T-cell (primary cell): Measurements from ENCODE around the gene RPTOR. TPM values are rescaled to one million over a fixed set of nuclear protein-coding genes. Genes with fewer than 3 reads are reported as not detected.
A peak's percentile ranks its signal among the peaks of the same experiment; 100 is the strongest.

Experiments used
- ATAC-seq, 4 experiments: fragments of 200-7000 bp in 3 of 4; fragments of 150-1000 bp in 1 of 4; cut with Tn5 transposase; replicated peaks in 1 of 4; 1 replicate in 3 of 4; 2 replicates in 1 of 4; pipeline ENCODE4 v1.10.0; 2021; ENCODE audit warnings: moderate library complexity in 3 of 4, mild to moderate bottlenecking in 2 of 4, moderate number of reproducible peaks in 1 of 4
- CTCF ChIA-PET, 2 donors: fragments of 300-600 bp; sonication (Branson Sonifier 250); formaldehyde crosslinking; loops; one replicate each; lab custom pipeline; 2022; ENCODE audit warnings: antibody characterized with exemption in 2 of 2; lab: Charles Lee
- POLR2A ChIA-PET, 2 donors: fragments of 300-600 bp; sonication (Branson Sonifier 250); formaldehyde crosslinking; loops; one replicate each; lab custom pipeline; 2022; ENCODE audit warnings: antibody characterized with exemption in 2 of 2; lab: Charles Lee
- DNase-seq, 35 experiments: peaks; one replicate each; pipeline versions ENCODE4 v3.0.0 to v3.0.0-alpha.2; 2013 to 2023
- H3K27ac ChIP-seq: one replicate; pipeline ENCODE4 v1.5.1; 2013; ENCODE audit warnings: low read length
- H3K27me3 ChIP-seq, 2 experiments: replicated peaks in 1 of 2; 1 replicate in 1 of 2; 2 replicates in 1 of 2; pipeline versions ENCODE4 v1.6.1 to v1.7.0; 2013; ENCODE audit warnings: low read length in 1 of 2, mixed read lengths in 1 of 2; ENCODE audit not compliant: control insufficient read depth in 2 of 2, insufficient read depth in 2 of 2; ENCODE audit errors: extremely low read depth in 1 of 2
- H3K36me3 ChIP-seq, 2 donors: 1 replicate in 1 of 2; 2 replicates in 1 of 2; pipeline versions ENCODE4 v1.6.1 to v1.7.0; 2013; ENCODE audit warnings: low read length in 1 of 2; ENCODE audit not compliant: control insufficient read depth in 2 of 2, insufficient read depth in 1 of 2; ENCODE audit errors: extremely low read depth in 1 of 2
- H3K4me1 ChIP-seq, 2 experiments: 1 replicate in 1 of 2; 2 replicates in 1 of 2; pipeline versions ENCODE4 v1.6.1 to v1.7.0; 2013; ENCODE audit warnings: low read length in 2 of 2, mixed read lengths in 1 of 2; ENCODE audit not compliant: insufficient read depth in 2 of 2, control insufficient read depth in 1 of 2; ENCODE audit errors: extremely low read depth in 1 of 2
- H3K4me3 ChIP-seq, 2 donors: 1 replicate in 1 of 2; 2 replicates in 1 of 2; pipeline versions ENCODE4 v1.5.1 to v1.7.0; 2013; ENCODE audit warnings: mild to moderate bottlenecking in 2 of 2, low read length in 1 of 2, moderate library complexity in 1 of 2; ENCODE audit not compliant: control insufficient read depth in 1 of 2; ENCODE audit errors: extremely low read depth in 1 of 2
- H3K9me3 ChIP-seq: 2 replicates; pipeline ENCODE4 v1.7.0; 2013
- H3K27ac Mint-ChIP-seq, 2 donors: one replicate each; pipeline ENCODE4 v1.8.0; 2020 to 2021; ENCODE audit warnings: mild to moderate bottlenecking in 2 of 2, mixed read lengths in 2 of 2
- H3K27me3 Mint-ChIP-seq, 2 donors: one replicate each; pipeline ENCODE4 v1.8.0; 2021 to 2022; ENCODE audit warnings: mixed read lengths in 2 of 2
- H3K36me3 Mint-ChIP-seq: one replicate; pipeline ENCODE4 v1.8.0; 2021; ENCODE audit warnings: mixed read lengths
- H3K4me1 Mint-ChIP-seq, 3 donors: one replicate each; pipeline ENCODE4 v1.8.0; 2020 to 2022; ENCODE audit warnings: mixed read lengths in 3 of 3, mild to moderate bottlenecking in 1 of 3
- H3K4me3 Mint-ChIP-seq, 3 donors: one replicate each; pipeline ENCODE4 v1.8.0; 2020 to 2022; ENCODE audit warnings: mild to moderate bottlenecking in 3 of 3, mixed read lengths in 3 of 3, moderate library complexity in 3 of 3
- H3K9me3 Mint-ChIP-seq, 3 donors: one replicate each; pipeline ENCODE4 v1.8.0; 2020 to 2022; ENCODE audit warnings: mixed read lengths in 3 of 3
- whole genome bisulfite sequencing: methylation state at CpG from one replicate; pipeline ENCODE4 v1.1.5; 2013; ENCODE audit warnings: missing lambda C conversion rate; ENCODE audit not compliant: insufficient coverage; 5-methylcytosine and 5-hydroxymethylcytosine counted together
- total RNA-seq, 35 experiments: library from RNA in 6 of 35; stranded (reverse) in 6 of 35; fragments of 120-200 nt in 1 of 35; gene quantifications; one replicate each; pipeline versions ENCODE4 v1.2.1 to v1.2.4 and lab custom pipeline; 2013 to 2026

Gene RPTOR
- total RNA-seq, 5 donors from 2014 or later (not counting 1 experiment from before 2014, with no cell fraction given) = 59.4 to 76.8 (median 71.4) TPM

DNA sequence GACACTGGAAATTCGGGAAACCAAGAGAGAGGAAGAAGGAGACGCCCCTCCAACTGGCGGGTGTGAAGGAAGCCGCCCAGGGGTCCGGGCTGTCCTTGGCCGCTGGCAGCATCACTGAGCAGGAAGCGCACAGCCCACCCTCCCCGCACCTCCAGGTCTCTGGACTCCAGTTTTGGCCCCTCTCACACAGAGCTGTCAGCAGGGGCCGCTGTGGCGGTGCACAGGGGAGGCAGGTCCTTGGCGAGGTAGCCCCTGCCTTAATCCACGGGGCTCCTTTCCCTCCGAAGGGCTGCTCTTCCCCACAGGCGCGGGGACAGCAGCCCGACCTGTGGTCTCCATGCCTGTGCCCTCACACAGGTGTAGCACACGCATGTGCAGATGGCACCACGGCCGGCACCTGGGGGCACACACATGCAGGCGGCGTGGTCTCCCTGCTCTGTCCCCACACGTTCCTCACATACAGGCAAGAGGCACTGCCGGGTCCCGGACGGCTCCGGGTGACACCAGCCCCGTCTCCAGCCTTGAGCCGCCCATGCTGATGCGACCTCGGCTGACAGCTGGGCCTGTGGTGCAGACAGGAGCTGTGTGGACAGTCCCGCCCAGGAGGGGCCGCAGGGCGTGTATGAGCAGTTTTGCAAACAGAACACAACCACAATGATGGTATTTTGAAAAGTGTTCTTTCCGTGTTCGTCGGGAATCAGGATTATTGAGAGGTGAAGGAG, 420.4 kb downstream of the RPTOR start:
- peaks cover 0 to 10% of the 10 kb centered on the region in 2 experiments for H3K4me1 ChIP-seq
- peak overlapping the region in 1 of 2 donors; percentile 15 for H3K27ac Mint-ChIP-seq
- no peak overlapping the region for H3K4me3 Mint-ChIP-seq
- no peak for ATAC-seq
- peaks cover 10% of the 10 kb centered on the region for H3K36me3 Mint-ChIP-seq
- ChIA-PET CTCF (no interaction called here), POLR2A (no interaction called here)
- no peaks in the 10 kb centered on the region for H3K27me3 Mint-ChIP-seq
- no peak overlapping the region for H3K4me3 ChIP-seq
- H3K27ac ChIP-seq = no peak overlapping the region
- peaks cover 8 to 29% of the 10 kb centered on the region in 2 donors for H3K36me3 ChIP-seq
- no peaks in the 10 kb centered on the region for H3K9me3 ChIP-seq
- no peaks in the 10 kb centered on the region for H3K9me3 Mint-ChIP-seq
- no peak for DNase-seq
- H3K4me1 Mint-ChIP-seq = peaks cover 0 to 4% (median 1%) of the 10 kb centered on the region in 3 donors
- H3K27me3 ChIP-seq = no peaks in the 10 kb centered on the region
- WGBS = 95% methylated on average over 28 of the region's 36 CpGs

DNA sequence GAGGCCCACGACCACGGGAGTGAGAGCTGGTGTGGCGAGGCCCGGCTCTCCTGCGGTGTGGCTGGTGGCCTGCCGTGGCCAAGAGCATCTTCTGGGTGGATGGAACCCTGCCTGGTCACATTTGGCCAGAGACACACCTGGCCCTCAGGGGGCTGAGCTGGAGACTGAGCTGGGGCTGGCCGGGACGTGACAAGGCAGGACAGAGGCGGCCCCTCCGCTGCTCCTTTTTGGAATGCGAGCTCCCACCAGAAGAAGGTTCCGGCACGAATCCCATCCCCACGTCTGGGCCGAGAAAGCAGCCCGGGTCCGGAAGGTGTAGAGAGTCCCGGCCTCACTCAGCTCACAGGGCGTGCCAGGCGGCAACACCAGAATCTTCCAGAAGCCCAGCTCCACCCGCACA, 421.0 kb downstream of the RPTOR start:
- DNase-seq (no peak), ATAC-seq (no peak)
- no peak overlapping the region for H3K27ac ChIP-seq
- peaks cover 0 to 16% of the 10 kb centered on the region in 2 experiments for H3K4me1 ChIP-seq
- WGBS = 95% methylated on average over 21 of the region's 21 CpGs
- H3K36me3 ChIP-seq = peaks cover 6 to 24% of the 10 kb centered on the region in 2 donors
- no peaks in the 10 kb centered on the region for H3K9me3 ChIP-seq
- Mint-ChIP-seq H3K36me3 (peaks cover 10% of the 10 kb centered on the region), H3K27me3 (no peaks in the 10 kb centered on the region), H3K4me1 (peaks cover 4 to 9% (median 6%) of the 10 kb centered on the region in 3 donors), H3K4me3 (no peak overlapping the region), H3K9me3 (no peaks in the 10 kb centered on the region), H3K27ac (peak overlapping the region in 1 of 2 donors; percentile 15)
- no peak overlapping the region for H3K4me3 ChIP-seq
- peaks cover 0 to 2% of the 10 kb centered on the region in 2 experiments for H3K27me3 ChIP-seq
- CTCF ChIA-PET = no interaction called here
- POLR2A ChIA-PET = no interaction called here

DNA sequence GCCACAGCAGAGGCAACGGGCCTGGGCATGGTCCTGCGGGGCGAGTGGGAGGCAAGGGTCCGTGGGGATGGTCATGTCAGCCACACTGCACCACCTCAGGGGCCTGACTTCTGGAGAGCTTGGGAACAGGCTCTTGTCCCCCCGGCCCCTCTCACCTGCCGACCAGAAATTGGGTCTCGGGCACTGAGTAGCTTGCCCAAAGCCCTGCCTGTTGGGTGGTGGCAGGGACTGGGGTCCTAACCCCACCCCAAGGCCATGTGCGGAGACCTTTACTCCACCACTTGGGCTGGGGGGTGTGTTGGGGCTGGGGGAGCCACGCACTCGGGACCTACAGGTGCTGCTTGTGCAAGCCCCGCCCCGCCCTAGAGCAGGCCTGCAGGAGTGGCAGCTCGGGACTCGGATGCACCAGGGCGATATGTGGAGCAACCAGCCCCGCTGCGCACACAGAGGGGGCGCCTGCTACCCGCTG, 422.8 kb downstream of the RPTOR start:
- POLR2A ChIA-PET = no interaction called here
- CTCF ChIA-PET = no interaction called here
- H3K27me3 Mint-ChIP-seq = no peaks in the 10 kb centered on the region
- peaks cover 6 to 18% of the 10 kb centered on the region in 2 donors for H3K36me3 ChIP-seq
- no peak overlapping the region for H3K27ac Mint-ChIP-seq
- no peaks in the 10 kb centered on the region for H3K9me3 Mint-ChIP-seq
- 98% methylated on average over 13 of the region's 19 CpGs for WGBS
- H3K4me3 Mint-ChIP-seq = no peak overlapping the region
- H3K36me3 Mint-ChIP-seq = peaks cover 10% of the 10 kb centered on the region
- no peak for ATAC-seq
- peaks cover 0 to 19% of the 10 kb centered on the region in 2 experiments for H3K27me3 ChIP-seq
- no peak for DNase-seq
- H3K4me1 ChIP-seq = peaks cover 0 to 27% of the 10 kb centered on the region in 2 experiments
- peaks cover 5 to 11% (median 6%) of the 10 kb centered on the region in 3 donors for H3K4me1 Mint-ChIP-seq
- no peak overlapping the region for H3K4me3 ChIP-seq
- H3K27ac ChIP-seq = no peak overlapping the region
- no peaks in the 10 kb centered on the region for H3K9me3 ChIP-seq

DNA sequence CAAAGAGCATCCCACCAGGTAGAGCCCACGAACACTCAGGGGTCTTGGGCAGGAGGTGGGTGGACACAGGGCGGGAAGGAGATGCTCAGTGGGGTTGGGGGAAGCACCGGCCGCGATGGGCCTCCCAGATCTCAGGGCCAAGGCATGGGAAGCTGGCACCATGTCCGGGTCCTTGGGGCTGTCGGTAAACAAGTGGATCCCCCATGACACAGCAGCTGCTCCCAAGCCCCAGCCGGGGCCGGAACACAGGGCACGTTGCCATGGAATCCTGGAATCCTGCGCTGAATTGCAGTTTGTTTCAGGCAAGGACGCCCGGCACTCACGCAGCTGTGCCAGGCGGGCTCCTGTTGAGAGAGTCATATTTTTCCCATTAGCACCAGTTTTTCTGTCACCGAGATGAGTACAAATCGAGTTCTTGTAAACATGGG, 424.0 kb downstream of the RPTOR start:
- no peaks in the 10 kb centered on the region for H3K27me3 Mint-ChIP-seq
- WGBS = 92% methylated on average over 15 of the region's 17 CpGs
- H3K9me3 Mint-ChIP-seq = no peaks in the 10 kb centered on the region
- Histone ChIP-seq H3K27ac (no peak overlapping the region), H3K4me3 (no peak overlapping the region), H3K4me1 (peaks cover 0 to 27% of the 10 kb centered on the region in 2 experiments), H3K36me3 (peaks cover 6 to 18% of the 10 kb centered on the region in 2 donors), H3K9me3 (no peaks in the 10 kb centered on the region), H3K27me3 (peaks cover 0 to 23% of the 10 kb centered on the region in 2 experiments)
- H3K4me3 Mint-ChIP-seq = no peak overlapping the region
- peaks cover 10% of the 10 kb centered on the region for H3K36me3 Mint-ChIP-seq
- POLR2A ChIA-PET = no interaction called here
- DNase-seq (no peak), ATAC-seq (no peak)
- H3K4me1 Mint-ChIP-seq = peaks cover 5 to 11% (median 6%) of the 10 kb centered on the region in 3 donors
- H3K27ac Mint-ChIP-seq = peak overlapping the region; percentile 55 to 73
- CTCF ChIA-PET = interaction anchor here in 1 of 2 donors (0.7 kb wide), 1 partner anchor 769 kb away, joined by 4 read pairs; no protein-coding TSS in a partner anchor

DNA sequence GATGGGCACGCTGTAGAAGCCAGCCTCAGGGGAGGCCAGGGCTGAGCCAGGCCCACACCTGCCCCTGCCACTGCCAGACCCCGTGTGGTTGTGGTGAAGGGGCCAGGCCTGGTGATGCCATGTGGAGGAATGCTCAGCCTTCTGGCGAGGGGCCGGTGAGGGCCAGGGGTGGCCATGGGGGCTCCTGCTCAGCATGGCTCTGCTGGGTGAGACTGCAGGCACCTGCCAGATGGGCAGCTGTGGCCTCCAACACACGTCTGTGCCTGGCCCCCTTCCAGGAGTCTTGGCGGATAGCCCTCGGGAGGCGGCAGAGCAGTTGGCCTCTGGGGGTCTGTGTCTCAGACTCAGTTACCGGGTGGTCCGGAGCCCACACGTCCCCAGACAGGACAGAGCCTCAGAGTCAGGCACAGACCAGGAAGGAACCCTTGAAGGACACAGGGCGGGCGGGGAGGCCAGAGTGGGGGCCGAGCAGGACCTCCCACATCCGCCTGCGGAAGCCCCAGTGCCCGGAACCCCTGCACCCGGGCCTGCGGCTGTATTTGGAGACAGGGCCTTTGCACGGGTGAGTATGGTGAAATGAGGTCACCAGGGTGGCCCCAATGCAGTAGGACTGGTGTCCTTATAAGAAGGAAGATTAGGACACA, 424.5 kb downstream of the RPTOR start:
- no peak for ATAC-seq
- H3K36me3 Mint-ChIP-seq = peaks cover 10% of the 10 kb centered on the region
- no peak overlapping the region for H3K27ac ChIP-seq

DNA sequence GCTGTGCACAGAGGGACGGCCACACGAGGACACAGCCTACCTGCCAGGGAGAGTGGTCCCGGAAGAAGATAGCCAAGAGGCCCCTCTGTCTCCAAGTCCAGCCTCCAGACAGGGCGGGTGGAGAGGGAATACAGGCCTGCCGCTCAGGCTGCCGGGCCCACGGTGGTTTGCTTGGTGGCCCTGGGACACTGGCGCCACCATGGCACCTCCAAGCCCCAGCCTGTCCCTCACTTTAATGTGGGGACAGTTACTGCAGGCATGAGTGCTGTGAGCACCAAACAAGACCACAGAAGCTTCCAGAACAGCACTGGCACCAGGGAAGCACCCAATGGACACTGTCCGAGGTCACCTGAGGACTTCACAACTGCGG, 425.0 kb downstream of the RPTOR start:
- no peak overlapping the region for H3K27ac Mint-ChIP-seq

More for the DNA sequence above, 424.5 kb downstream of the RPTOR start:
- H3K4me3 Mint-ChIP-seq = no peak overlapping the region
- Histone ChIP-seq H3K4me3 (no peak overlapping the region), H3K27me3 (peaks cover 0 to 25% of the 10 kb centered on the region in 2 experiments), H3K36me3 (peaks cover 6 to 17% of the 10 kb centered on the region in 2 donors), H3K4me1 (peaks cover 0 to 27% of the 10 kb centered on the region in 2 experiments), H3K9me3 (no peaks in the 10 kb centered on the region)
- H3K27me3 Mint-ChIP-seq = no peaks in the 10 kb centered on the region
- no peak for DNase-seq
- H3K9me3 Mint-ChIP-seq = no peaks in the 10 kb centered on the region
- H3K4me1 Mint-ChIP-seq = peaks cover 5 to 11% (median 6%) of the 10 kb centered on the region in 3 donors
- ChIA-PET POLR2A (no interaction called here), CTCF (no interaction called here)
- WGBS = 60% methylated on average over 18 of the region's 20 CpGs
- H3K27ac Mint-ChIP-seq = peak overlapping the region; percentile 55 to 73

More for the DNA sequence above, 425.0 kb downstream of the RPTOR start:
- CTCF ChIA-PET = interaction anchor here in 1 of 2 donors (1.0 kb wide), 1 partner anchor 543 kb away, joined by 3 read pairs; no protein-coding TSS in a partner anchor
- Mint-ChIP-seq H3K4me3 (no peak overlapping the region), H3K27me3 (peaks cover 3% of the 10 kb centered on the region in 2 donors), H3K4me1 (peaks cover 5 to 11% (median 6%) of the 10 kb centered on the region in 3 donors), H3K36me3 (peaks cover 5% of the 10 kb centered on the region), H3K9me3 (no peaks in the 10 kb centered on the region)
- Histone ChIP-seq H3K36me3 (peaks cover 6 to 12% of the 10 kb centered on the region in 2 donors), H3K4me3 (no peak overlapping the region), H3K27ac (no peak overlapping the region), H3K27me3 (peaks cover 0 to 28% of the 10 kb centered on the region in 2 experiments), H3K9me3 (no peaks in the 10 kb centered on the region), H3K4me1 (peaks cover 0 to 27% of the 10 kb centered on the region in 2 experiments)
- ATAC-seq (no peak), DNase-seq (no peak)
- 89% methylated on average over 6 of the region's 10 CpGs for WGBS
- POLR2A ChIA-PET = no interaction called here
